PC-3 (cell line): ENCODE measurements around the gene NAP1L4. TPM values are rescaled to one million over a fixed set of nuclear protein-coding genes. Genes with fewer than 3 reads are reported as not detected.

Source experiments
- ATAC-seq: fragments of 200-7000 bp; cut with Tn5 transposase; 2 replicates; pipeline ENCODE4 v1.9.1; 2020; ENCODE audit warnings: mild to moderate bottlenecking, moderate library complexity
- BruUV-seq: library from RNA; stranded (reverse); fragments of 400-500 nt; replicated peaks from 2 replicates; lab custom pipeline; 2021; lab: Mats Ljungman, UMichigan
- CTCF ChIA-PET: fragments of 300-600 bp; sonication (Branson Sonifier 250); formaldehyde crosslinking; loops from one replicate; lab custom pipeline; 2022; ENCODE audit warnings: antibody characterized with exemption; lab: Charles Lee
- POLR2A ChIA-PET: fragments of 300-600 bp; sonication (Branson Sonifier 250); formaldehyde crosslinking; loops from one replicate; lab custom pipeline; 2022; ENCODE audit warnings: antibody characterized with exemption; ENCODE audit not compliant: unreplicated experiment; lab: Charles Lee
- DNase-seq: peaks from one replicate; pipeline ENCODE4 v3.0.0-alpha.2; 2015
- H2AFZ ChIP-seq: fragments of 300-600 bp; sonication (generic); 2 replicates; pipeline ENCODE4 v1.6.0; 2016; ENCODE audit warnings: antibody characterized with exemption, low read length
- H3F3A ChIP-seq: fragments of 300-600 bp; sonication (generic); one replicate; pipeline ENCODE4 v1.6.0; 2017; ENCODE audit warnings: antibody characterized with exemption, low read length, control low read depth, mild to moderate bottlenecking; ENCODE audit not compliant: unreplicated experiment
- H3K27ac ChIP-seq: fragments of 300-600 bp; sonication (generic); 2 replicates; pipeline ENCODE4 v1.5.1; 2016; ENCODE audit warnings: mild to moderate bottlenecking, low read length
- H3K27me3 ChIP-seq: fragments of 300-600 bp; sonication (generic); 2 replicates; pipeline ENCODE4 v1.6.1; 2016; ENCODE audit warnings: low read length, mixed read lengths
- H3K36me3 ChIP-seq: fragments of 300-600 bp; sonication (generic); 2 replicates; pipeline ENCODE4 v1.6.1; 2016; ENCODE audit warnings: low read depth, mixed run types, low read length, mixed read lengths
- H3K4me1 ChIP-seq: fragments of 300-600 bp; sonication (generic); 2 replicates; pipeline ENCODE4 v1.5.1; 2016; ENCODE audit warnings: low read length; ENCODE audit not compliant: insufficient read depth
- H3K4me2 ChIP-seq: fragments of 300-600 bp; sonication (generic); 2 replicates; pipeline ENCODE4 v1.6.0; 2016; ENCODE audit warnings: low read length
- H3K4me3 ChIP-seq: fragments of 300-600 bp; sonication (generic); 2 replicates; pipeline ENCODE4 v1.5.1; 2016; ENCODE audit warnings: mild to moderate bottlenecking, low read length, mixed read lengths
- H3K79me2 ChIP-seq: fragments of 300-600 bp; sonication (generic); 2 replicates; pipeline ENCODE4 v1.6.1; 2017; ENCODE audit warnings: low read length, mixed read lengths
- H3K9ac ChIP-seq: fragments of 300-600 bp; sonication (generic); 2 replicates; pipeline ENCODE4 v1.6.0; 2016; ENCODE audit warnings: mild to moderate bottlenecking, low read length
- H3K9me2 ChIP-seq: fragments of 300-600 bp; sonication (generic); replicated peaks from 2 replicates; pipeline ENCODE4 v1.6.1; 2016; ENCODE audit warnings: mixed run types, low read length, mixed read lengths
- H3K9me3 ChIP-seq: fragments of 300-600 bp; sonication (generic); 2 replicates; pipeline ENCODE4 v1.6.1; 2016; ENCODE audit warnings: low read length, mixed read lengths
- H4K20me1 ChIP-seq: fragments of 300-600 bp; sonication (generic); 2 replicates; pipeline ENCODE4 v1.6.1; 2016; ENCODE audit warnings: low read length, mixed read lengths
- CTCF ChIP-seq: fragments of 300-600 bp; sonication (generic); conservative IDR thresholded peaks from 2 replicates; pipeline ENCODE4 v1.5.1; 2017; ENCODE audit warnings: antibody characterized with exemption, low read depth, mild to moderate bottlenecking, low read length
- EZH2 ChIP-seq: fragments of 300-600 bp; sonication (generic); IDR thresholded peaks from one replicate; pipeline ENCODE4 v1.6.1; 2017; ENCODE audit warnings: antibody characterized with exemption, mild to moderate bottlenecking, low read length; ENCODE audit not compliant: unreplicated experiment
- EZH2phosphoT487 ChIP-seq: fragments of 300-600 bp; sonication (generic); IDR thresholded peaks from 2 replicates; pipeline ENCODE4 v1.6.1; 2018; ENCODE audit warnings: mild to moderate bottlenecking, antibody characterized with exemption, low read length, borderline replicate concordance
- intact Hi-C: fragments of 100-400 bp; cut with micrococcal nuclease; formaldehyde crosslinking; loops from 2 replicates; pipeline ENCODE4 v1.9.0; 2023
- total RNA-seq: library from RNA; depleted of rRNA; stranded (reverse); fragments of >200 nt; gene quantifications from 2 replicates; pipeline ENCODE4 v1.2.3, GENCODE V29; 2014

The NAP1L4 gene
- total RNA-seq, 1 experiment from 2014 or later, result 115 TPM

DNA sequence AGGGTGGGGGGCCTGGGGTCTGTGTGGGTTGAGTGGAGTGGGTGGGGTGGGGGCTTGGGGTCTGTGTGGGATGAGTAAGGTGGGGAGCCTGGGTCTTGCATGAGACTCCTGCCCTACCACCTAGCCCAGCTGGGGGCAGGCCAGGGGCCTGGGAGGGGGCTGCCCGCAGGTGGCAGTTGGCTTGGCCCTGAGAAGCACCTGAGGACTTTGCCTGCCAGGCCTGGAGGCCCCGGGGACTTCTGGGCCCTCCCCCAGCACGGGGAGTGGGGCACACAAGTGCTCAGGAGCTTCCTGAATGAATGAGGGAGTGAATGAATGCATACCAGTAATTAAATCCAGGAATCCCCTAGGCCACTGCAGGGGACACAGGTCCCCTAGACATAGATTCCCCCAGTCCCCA, 69.5 kb downstream of the NAP1L4 start:
- ChIA-PET CTCF (no interaction called here), POLR2A (no interaction called here)
- no peak overlapping the region for H3K4me2 ChIP-seq
- no peaks in the 10 kb centered on the region for H3K9me3 ChIP-seq
- peaks cover 27% of the 10 kb centered on the region for H3K79me2 ChIP-seq
- peaks cover 25% of the 10 kb centered on the region for H3K4me1 ChIP-seq
- no peak for ATAC-seq
- H3K9ac ChIP-seq, result no peak overlapping the region
- no peaks in the 10 kb centered on the region for H3F3A ChIP-seq
- no peak overlapping the region for H3K4me3 ChIP-seq
- peaks cover 2% of the 10 kb centered on the region; the same call in 1 of the 2 replicates for H3K36me3 ChIP-seq
- no peaks in the 10 kb centered on the region for H3K9me2 ChIP-seq
- H3K27ac ChIP-seq, result no peak overlapping the region
- no peak for TF ChIP-seq EZH2
- TF ChIP-seq EZH2phosphoT487, result no peak
- no peak for TF ChIP-seq CTCF
- intact Hi-C loops, result no loop called here
- DNase-seq, result no peak
- BruUV-seq, result no TSS peak
- no peak overlapping the region for H2AFZ ChIP-seq
- H4K20me1 ChIP-seq, result peaks cover 11% of the 10 kb centered on the region
- no peaks in the 10 kb centered on the region for H3K27me3 ChIP-seq

GRCh38 chr11:2921742-2922493, 70.2 kb downstream of the NAP1L4 start:
- intact Hi-C loops, result no loop called here
- no peak overlapping the region for H3K4me3 ChIP-seq
- no peak overlapping the region for H3K9ac ChIP-seq
- BruUV-seq, result no TSS peak
- H4K20me1 ChIP-seq, result peaks cover 4% of the 10 kb centered on the region
- ATAC-seq (no peak), DNase-seq (no peak)
- H2AFZ ChIP-seq, result no peak overlapping the region
- no peaks in the 10 kb centered on the region for H3K27me3 ChIP-seq
- no peaks in the 10 kb centered on the region for H3K36me3 ChIP-seq
- H3K9me3 ChIP-seq, result no peaks in the 10 kb centered on the region
- peaks cover 19% of the 10 kb centered on the region for H3K79me2 ChIP-seq
- TF ChIP-seq EZH2 (no peak), EZH2phosphoT487 (no peak), CTCF (no peak)
- CTCF ChIA-PET, result no interaction called here
- H3F3A ChIP-seq, result no peaks in the 10 kb centered on the region
- H3K27ac ChIP-seq, result no peak overlapping the region
- H3K9me2 ChIP-seq, result no peaks in the 10 kb centered on the region
- no peak overlapping the region for H3K4me2 ChIP-seq
- POLR2A ChIA-PET, result no interaction called here
- H3K4me1 ChIP-seq, result peaks cover 17% of the 10 kb centered on the region

- H3K4me1 ChIP-seq, result peaks cover 16% of the 10 kb centered on the region
- H3K27me3 ChIP-seq, result no peaks in the 10 kb centered on the region
- H4K20me1 ChIP-seq, result no peaks in the 10 kb centered on the region; the same call in 1 of the 2 replicates
- POLR2A ChIA-PET, result no interaction called here
- TF ChIP-seq EZH2phosphoT487, result no peak
- BruUV-seq, result no TSS peak
- H3K9me3 ChIP-seq, result no peaks in the 10 kb centered on the region
- H3K4me3 ChIP-seq, result no peak overlapping the region
- ATAC-seq, result no peak
- no peak overlapping the region for H3K27ac ChIP-seq
- peaks cover 13% of the 10 kb centered on the region for H3K79me2 ChIP-seq
- H3K9me2 ChIP-seq, result no peaks in the 10 kb centered on the region
- H3K36me3 ChIP-seq, result no peaks in the 10 kb centered on the region
- H2AFZ ChIP-seq, result no peak overlapping the region
- no peak for DNase-seq
- no peak overlapping the region for H3K9ac ChIP-seq
- intact Hi-C loops, result no loop called here
- H3K4me2 ChIP-seq, result no peak overlapping the region
- CTCF ChIA-PET, result no interaction called here
- H3F3A ChIP-seq, result no peaks in the 10 kb centered on the region
Observed at GRCh38 chr11:2921261-2921660, 70.9 kb downstream of the NAP1L4 start.
